GM19035 (cell line): ENCODE results near the gene CRIP2.

ENCODE experiments used
- ATAC-seq: cut with Tn5 transposase; IDR thresholded peaks from one replicate; pipeline ENCODE4 v1.9.1; 2021; ENCODE audit not compliant: unreplicated experiment

CRIP2 gene

GRCh38 chr14:105525861-105526775 lies 51.5 kb downstream of the CRIP2 start, which contains the start of gene TMEM121:
Gene TMEM121, plus strand, starts transcription at chr14:105526583. Its CDS starts 2,252 bp downstream, at chr14:105528835.
- ATAC-seq, result no peak

GRCh38 chr14:105526776-105527380 lies 52.3 kb downstream of the CRIP2 start:
- no peak for ATAC-seq

- ATAC-seq, result no peak
Measured at GRCh38 chr14:105527381-105527825, 52.8 kb downstream of the CRIP2 start.

- ATAC-seq, result no peak
Measured at GRCh38 chr14:105527826-105528585, 53.4 kb downstream of the CRIP2 start.

- no peak for ATAC-seq
Measured at GRCh38 chr14:105528586-105529318, 54.1 kb downstream of the CRIP2 start.

GRCh38 chr14:105529319-105529568 lies 54.6 kb downstream of the CRIP2 start:
- no peak for ATAC-seq
